ENCODE data around the gene TPK1.

GRCh38 chr7:144481833-144482232, 354.0 kb downstream of the TPK1 start:
- TF ChIP-seq POLR2A (IDR thresholded peaks at IDR 0.05; ENCODE audit: low read depth, low read length), result no peak
- no peak for TF ChIP-seq POLR2AphosphoS5 (IDR thresholded peaks at IDR 0.05; ENCODE audit: low read depth, low read length)
- TF ChIP-seq TAF1 (IDR thresholded peaks at IDR 0.05; ENCODE audit: borderline replicate concordance, low read depth, low read length), result no peak

Measured in GM12892 (cell line).